VCaP (cell line): Measurements from ENCODE around the gene ACTR5.
"Not testable (repeated sequence)": the region's sequence is repeated elsewhere in the genome, so short reads cannot be mapped to it uniquely, and the experiment has no call there.

ENCODE experiments used
- H3K27ac ChIP-seq: fragments of 450-650 bp; 2 replicates; pipeline ENCODE4 v1.5.1; 2017
- TF ChIP-seq, protein P1 (sequence below): fragments of 450-650 bp; conservative IDR thresholded peaks from 2 replicates; pipeline ENCODE4 v1.5.1; 2017; ENCODE audit warnings: mild to moderate bottlenecking, moderate library complexity

Gene ACTR5

GRCh38 chr20:38782275-38782674 is 34.0 kb downstream of the ACTR5 start:
- H3K27ac ChIP-seq, result no peak overlapping the region
- TF ChIP-seq, protein P1, sequence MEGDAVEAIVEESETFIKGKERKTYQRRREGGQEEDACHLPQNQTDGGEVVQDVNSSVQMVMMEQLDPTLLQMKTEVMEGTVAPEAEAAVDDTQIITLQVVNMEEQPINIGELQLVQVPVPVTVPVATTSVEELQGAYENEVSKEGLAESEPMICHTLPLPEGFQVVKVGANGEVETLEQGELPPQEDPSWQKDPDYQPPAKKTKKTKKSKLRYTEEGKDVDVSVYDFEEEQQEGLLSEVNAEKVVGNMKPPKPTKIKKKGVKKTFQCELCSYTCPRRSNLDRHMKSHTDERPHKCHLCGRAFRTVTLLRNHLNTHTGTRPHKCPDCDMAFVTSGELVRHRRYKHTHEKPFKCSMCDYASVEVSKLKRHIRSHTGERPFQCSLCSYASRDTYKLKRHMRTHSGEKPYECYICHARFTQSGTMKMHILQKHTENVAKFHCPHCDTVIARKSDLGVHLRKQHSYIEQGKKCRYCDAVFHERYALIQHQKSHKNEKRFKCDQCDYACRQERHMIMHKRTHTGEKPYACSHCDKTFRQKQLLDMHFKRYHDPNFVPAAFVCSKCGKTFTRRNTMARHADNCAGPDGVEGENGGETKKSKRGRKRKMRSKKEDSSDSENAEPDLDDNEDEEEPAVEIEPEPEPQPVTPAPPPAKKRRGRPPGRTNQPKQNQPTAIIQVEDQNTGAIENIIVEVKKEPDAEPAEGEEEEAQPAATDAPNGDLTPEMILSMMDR, result no peak

DNA sequence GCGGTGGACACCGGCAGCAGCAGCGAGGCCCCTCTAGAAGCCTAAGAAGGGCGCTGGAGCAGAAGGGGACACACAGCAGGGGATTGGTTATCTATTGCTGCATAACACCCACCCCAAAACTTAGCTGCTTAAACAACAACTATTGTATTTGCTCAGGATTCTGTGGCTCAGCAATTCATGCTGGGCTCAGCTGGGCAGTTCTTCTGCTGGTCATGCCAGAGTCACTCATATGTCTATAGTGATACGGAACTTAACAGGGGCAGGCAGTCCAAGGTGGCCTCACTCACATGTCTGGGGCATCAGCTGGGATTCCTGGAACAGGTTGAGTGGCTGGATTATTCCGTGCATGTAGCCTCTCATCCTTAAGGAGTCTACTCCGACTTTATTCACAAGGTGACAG is 39.6 kb downstream of the ACTR5 start:
- H3K27ac ChIP-seq, result no peak overlapping the region
- TF ChIP-seq, protein P1, result no peak

- TF ChIP-seq, protein P1, result no peak
- H3K27ac ChIP-seq, result no peak overlapping the region
Observed at GRCh38 chr20:38789503-38790199, 41.4 kb downstream of the ACTR5 start.

GRCh38 chr20:38790200-38791053 is 42.2 kb downstream of the ACTR5 start:
- H3K27ac ChIP-seq, result no peak overlapping the region
- TF ChIP-seq, protein P1, result peak; percentile 85

DNA sequence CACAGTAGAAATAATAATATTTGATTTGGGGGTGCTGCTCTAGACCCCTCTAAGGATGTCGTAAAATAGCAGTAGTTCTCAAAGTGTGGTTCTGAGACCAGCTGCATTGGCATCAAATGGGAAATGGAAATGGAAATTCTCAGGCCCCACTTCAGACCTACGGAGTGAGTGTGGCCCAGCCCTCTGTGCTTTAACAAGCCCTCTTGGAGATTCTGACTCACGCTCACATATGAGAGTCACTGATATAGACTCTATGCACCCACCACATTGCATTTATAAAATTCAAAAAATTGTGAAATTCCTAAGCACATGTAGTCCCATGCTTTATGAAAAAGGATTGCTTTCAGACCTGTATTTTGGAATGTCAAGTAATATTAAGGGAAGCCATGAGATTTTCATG is 43.0 kb downstream of the ACTR5 start:
- TF ChIP-seq, protein P1, result no peak
- no peak overlapping the region for H3K27ac ChIP-seq

DNA sequence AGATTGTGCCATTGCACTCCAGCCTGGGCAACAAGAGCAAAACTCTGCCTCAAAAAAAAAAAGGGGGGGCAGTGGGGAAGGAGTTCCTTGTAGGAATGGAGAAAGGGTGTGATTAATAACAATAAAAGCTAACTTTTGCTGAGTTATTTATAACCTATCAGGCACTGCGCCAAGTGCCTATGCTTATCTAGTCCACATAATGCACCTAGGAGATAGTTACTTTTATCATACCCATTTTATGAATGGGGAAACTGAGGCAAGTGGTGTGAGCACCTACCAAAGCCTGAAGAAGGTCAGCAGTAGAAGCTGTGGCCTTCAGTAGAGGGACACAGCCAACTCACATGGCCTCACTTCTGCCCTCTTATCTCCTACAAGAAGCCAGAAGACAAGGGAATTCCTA is 43.7 kb downstream of the ACTR5 start:
- H3K27ac ChIP-seq, result no peak overlapping the region
- TF ChIP-seq, protein P1, result no peak

DNA sequence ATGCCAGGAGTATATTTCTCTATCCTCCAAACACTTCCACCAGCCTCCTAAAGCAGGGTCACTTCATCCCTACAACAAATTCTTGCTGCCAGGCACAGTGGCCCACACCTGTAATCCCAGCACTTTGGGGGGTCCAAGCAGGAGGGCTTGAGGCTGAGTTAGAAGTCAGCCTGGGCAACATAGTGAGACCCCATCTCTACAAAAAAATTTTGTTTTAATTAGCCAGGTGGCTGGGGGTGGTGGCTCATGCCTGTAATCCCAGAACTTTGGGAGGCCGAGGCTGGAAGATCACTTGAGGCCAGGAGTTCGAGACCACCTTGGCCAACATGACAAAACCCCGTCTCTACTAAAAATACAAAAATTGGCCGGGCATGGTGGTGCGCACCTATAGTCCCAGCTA is 45.8 kb downstream of the ACTR5 start:
- H3K27ac ChIP-seq, result not testable (repeated sequence)

DNA sequence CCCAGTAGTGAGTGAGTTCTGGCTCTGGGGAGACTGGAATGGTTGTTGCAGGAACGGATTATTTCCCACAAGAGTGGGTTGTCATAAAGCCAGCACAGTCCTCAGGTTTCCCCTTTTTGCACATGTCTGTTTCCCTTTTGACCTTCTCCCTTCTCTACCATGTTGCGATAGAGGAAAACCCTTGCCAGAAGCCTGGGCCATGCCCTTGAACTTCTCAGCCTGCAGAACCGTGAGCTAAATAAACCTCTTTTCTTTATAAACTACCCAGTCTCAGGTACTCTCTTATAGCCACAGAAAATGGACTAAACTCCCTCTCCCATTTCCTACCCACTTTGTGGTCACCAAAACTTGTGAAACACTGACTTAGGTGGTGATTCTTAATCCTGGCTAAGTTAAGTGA is 50.0 kb downstream of the ACTR5 start:
- TF ChIP-seq, protein P1, result no peak
- H3K27ac ChIP-seq, result no peak overlapping the region
